T-helper 1 cell treated with Interleukin-12 subunit alpha and Interleukin-12 subunit beta and Interleukin-4 antibody, amounts not matched to agents 30 μg/mL and 1 μg/mL, for 36 hours (primary cell): ENCODE results near the gene SLFN5.
A peak's percentile ranks its signal among the peaks of the same experiment; 100 is the strongest.
"Not testable (repeated sequence)": the region's sequence is repeated elsewhere in the genome, so short reads cannot be mapped to it uniquely, and the experiment has no call there.

ENCODE experiments used
- H3K27ac Mint-ChIP-seq: one replicate; pipeline ENCODE4 v1.8.0; 2021; ENCODE audit warnings: mild to moderate bottlenecking, mixed read lengths
- H3K27me3 Mint-ChIP-seq: one replicate; pipeline ENCODE4 v1.8.0; 2021; ENCODE audit warnings: low read depth, mixed read lengths
- H3K36me3 Mint-ChIP-seq: one replicate; pipeline ENCODE4 v1.8.0; 2021; ENCODE audit warnings: low read depth, mixed read lengths
- H3K4me1 Mint-ChIP-seq: one replicate; pipeline ENCODE4 v1.8.0; 2021; ENCODE audit warnings: low read depth, mixed read lengths
- H3K4me3 Mint-ChIP-seq: one replicate; pipeline ENCODE4 v1.8.0; 2021; ENCODE audit warnings: mild to moderate bottlenecking, moderate library complexity, mixed read lengths
- H3K9me3 Mint-ChIP-seq: one replicate; pipeline ENCODE4 v1.8.0; 2021; ENCODE audit warnings: mixed read lengths

The SLFN5 gene

GRCh38 chr17:35242805-35243560 lies at the start of gene SLFN5:
Gene SLFN5, plus strand, starts transcription at chr17:35243072. Its CDS starts 15,619 bp downstream, at chr17:35258691.
- peaks cover 59% of the 10 kb centered on the region for H3K36me3 Mint-ChIP-seq
- H3K4me3 Mint-ChIP-seq = peak within 1 kb of the TSS; percentile 100
- no peaks in the 10 kb centered on the region for H3K9me3 Mint-ChIP-seq
- peaks cover 53% of the 10 kb centered on the region for H3K4me1 Mint-ChIP-seq
- H3K27ac Mint-ChIP-seq = peak within 1 kb of the TSS; percentile 98
- no peaks in the 10 kb centered on the region for H3K27me3 Mint-ChIP-seq

GRCh38 chr17:35194001-35194400 lies 48.9 kb upstream of the SLFN5 start, which contains the start of gene SLC35G3:
Gene SLC35G3, minus strand, starts transcription at chr17:35194393. Its CDS starts 86 bp downstream, at chr17:35194307.
- H3K4me3 Mint-ChIP-seq, H3K27ac Mint-ChIP-seq, H3K27me3 Mint-ChIP-seq: not testable (repeated sequence)

DNA sequence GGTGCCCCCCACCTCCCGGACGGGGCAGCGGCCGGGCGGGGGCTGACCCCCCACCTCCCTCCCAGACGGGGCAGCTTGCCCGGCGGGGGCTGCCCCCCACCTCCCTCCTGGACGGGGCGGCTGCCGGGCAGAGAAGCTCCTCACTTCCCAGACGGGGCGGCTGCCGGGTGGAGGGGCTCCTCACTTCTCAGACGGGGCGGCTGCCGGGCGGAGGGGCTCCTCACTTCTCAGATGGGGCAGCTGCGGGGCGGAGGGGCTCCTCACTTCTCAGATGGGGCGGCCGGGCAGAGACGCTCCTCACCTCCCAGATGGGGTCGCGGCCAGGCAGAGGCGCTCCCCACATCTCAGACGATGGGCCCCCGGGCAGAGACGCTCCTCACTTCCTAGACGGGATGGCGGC lies 47.8 kb upstream of the SLFN5 start:
- not testable (repeated sequence) for H3K4me1 Mint-ChIP-seq, H3K27ac Mint-ChIP-seq, H3K27me3 Mint-ChIP-seq, H3K4me3 Mint-ChIP-seq
- H3K36me3 Mint-ChIP-seq = peaks cover 12% of the 10 kb centered on the region
- peaks cover 29% of the 10 kb centered on the region for H3K9me3 Mint-ChIP-seq

More at GRCh38 chr17:35194001-35194400, 48.9 kb upstream of the SLFN5 start, which contains the start of gene SLC35G3:
- H3K36me3 Mint-ChIP-seq = not testable (repeated sequence)
- Mint-ChIP-seq H3K4me1 (peaks cover 10% of the 10 kb centered on the region), H3K9me3 (peaks cover 20% of the 10 kb centered on the region)

DNA sequence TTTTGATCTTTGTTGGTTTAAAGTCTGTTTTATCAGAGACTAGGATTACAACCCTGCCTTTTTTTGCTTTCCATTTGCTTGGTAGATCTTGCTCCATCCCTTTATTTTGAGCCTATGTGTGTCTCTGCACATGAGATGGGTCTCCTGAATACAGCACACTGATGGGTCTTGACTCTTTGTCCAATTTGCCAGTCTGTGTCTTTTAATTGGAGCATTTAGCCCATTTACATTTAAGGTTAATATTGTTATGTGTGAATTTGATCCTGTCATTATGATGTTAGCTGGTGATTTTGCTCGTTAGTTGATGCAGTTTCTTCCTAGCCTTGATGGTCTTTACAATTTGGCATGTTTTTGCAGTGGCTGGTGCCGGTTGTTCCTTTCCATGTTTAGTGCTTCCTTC lies 40.3 kb upstream of the SLFN5 start:
- not testable (repeated sequence) for H3K27ac Mint-ChIP-seq, H3K4me1 Mint-ChIP-seq, H3K27me3 Mint-ChIP-seq, H3K4me3 Mint-ChIP-seq
- H3K9me3 Mint-ChIP-seq = peaks cover 41% of the 10 kb centered on the region
- H3K36me3 Mint-ChIP-seq = peaks cover 32% of the 10 kb centered on the region

DNA sequence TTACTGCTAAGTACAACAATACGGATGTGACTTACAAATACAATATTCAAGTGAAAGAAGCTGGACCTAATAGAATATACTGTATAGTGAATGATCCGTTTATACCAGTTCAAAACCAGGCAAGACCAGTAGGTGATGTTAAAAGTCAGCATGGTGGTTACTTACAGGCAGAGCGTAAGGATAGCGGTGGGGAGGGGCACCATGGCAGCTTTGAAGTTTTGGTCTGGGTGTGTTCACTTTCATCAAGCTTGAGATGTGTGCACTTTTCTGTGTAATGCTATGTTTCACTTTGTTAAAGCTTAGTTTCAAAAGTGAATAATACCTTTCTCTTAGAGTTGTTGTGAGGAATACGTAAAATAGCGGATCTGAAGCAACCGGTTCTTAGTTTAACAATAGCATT lies 32.1 kb upstream of the SLFN5 start:
- peaks cover 9% of the 10 kb centered on the region for H3K9me3 Mint-ChIP-seq
- peaks cover 18% of the 10 kb centered on the region for H3K36me3 Mint-ChIP-seq
- peak overlapping the region; percentile 53 for H3K27ac Mint-ChIP-seq
- H3K4me3 Mint-ChIP-seq = no peak overlapping the region
- H3K27me3 Mint-ChIP-seq = no peaks in the 10 kb centered on the region
- peaks cover 49% of the 10 kb centered on the region for H3K4me1 Mint-ChIP-seq

DNA sequence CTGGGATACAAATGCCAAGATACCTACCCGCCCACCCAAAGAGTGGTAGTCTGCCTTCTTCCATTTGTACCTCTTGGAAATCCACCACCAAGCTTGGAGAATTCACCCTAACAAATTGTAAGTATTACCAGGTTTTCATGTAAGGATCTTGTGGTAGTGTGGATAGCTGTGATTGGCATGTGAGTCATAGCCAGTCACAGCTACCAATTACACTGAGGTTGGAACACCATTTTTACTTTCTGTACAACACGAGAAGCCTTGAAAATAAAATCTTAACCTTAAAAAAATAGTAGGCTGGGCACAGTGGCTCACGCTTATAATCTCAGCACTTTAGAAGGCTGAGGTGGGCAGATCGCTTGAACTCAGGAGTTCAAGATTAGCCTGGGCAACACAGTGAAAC lies 30.2 kb upstream of the SLFN5 start:
- Mint-ChIP-seq H3K4me3 (peak overlapping the region; percentile 85), H3K27ac (peak overlapping the region; percentile 95), H3K27me3 (no peaks in the 10 kb centered on the region), H3K4me1 (peaks cover 60% of the 10 kb centered on the region), H3K9me3 (peaks cover 5% of the 10 kb centered on the region), H3K36me3 (peaks cover 20% of the 10 kb centered on the region)

- Mint-ChIP-seq H3K4me1 (peaks cover 64% of the 10 kb centered on the region), H3K9me3 (peaks cover 5% of the 10 kb centered on the region), H3K27ac (peak overlapping the region; percentile 95), H3K36me3 (peaks cover 22% of the 10 kb centered on the region), H3K27me3 (no peaks in the 10 kb centered on the region), H3K4me3 (peak overlapping the region; percentile 85)
Observed at GRCh38 chr17:35213412-35213940, 29.4 kb upstream of the SLFN5 start.

DNA sequence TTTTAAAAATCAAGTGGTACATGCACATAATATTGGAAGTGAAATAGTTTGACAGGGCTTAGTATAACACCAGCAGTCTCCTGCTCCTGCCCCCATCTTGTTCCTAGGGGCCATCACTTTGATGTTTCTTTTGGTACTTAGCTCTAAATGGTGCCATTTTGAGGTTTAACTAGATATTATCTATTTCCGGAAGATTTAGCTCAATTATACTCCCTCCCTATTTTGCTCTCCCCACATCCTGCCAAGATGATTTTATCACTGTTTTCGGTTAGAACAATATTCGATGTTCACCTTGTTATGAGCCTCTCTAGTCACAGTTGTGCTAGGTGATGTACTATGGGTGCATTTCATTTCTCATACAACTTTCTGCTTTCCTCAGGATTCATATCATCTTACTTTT lies 28.7 kb upstream of the SLFN5 start:
- peaks cover 20% of the 10 kb centered on the region for H3K36me3 Mint-ChIP-seq
- H3K27me3 Mint-ChIP-seq = no peaks in the 10 kb centered on the region
- peak overlapping the region; percentile 95 for H3K27ac Mint-ChIP-seq
- H3K4me1 Mint-ChIP-seq = peaks cover 71% of the 10 kb centered on the region
- peak overlapping the region; percentile 85 for H3K4me3 Mint-ChIP-seq
- peaks cover 5% of the 10 kb centered on the region for H3K9me3 Mint-ChIP-seq

DNA sequence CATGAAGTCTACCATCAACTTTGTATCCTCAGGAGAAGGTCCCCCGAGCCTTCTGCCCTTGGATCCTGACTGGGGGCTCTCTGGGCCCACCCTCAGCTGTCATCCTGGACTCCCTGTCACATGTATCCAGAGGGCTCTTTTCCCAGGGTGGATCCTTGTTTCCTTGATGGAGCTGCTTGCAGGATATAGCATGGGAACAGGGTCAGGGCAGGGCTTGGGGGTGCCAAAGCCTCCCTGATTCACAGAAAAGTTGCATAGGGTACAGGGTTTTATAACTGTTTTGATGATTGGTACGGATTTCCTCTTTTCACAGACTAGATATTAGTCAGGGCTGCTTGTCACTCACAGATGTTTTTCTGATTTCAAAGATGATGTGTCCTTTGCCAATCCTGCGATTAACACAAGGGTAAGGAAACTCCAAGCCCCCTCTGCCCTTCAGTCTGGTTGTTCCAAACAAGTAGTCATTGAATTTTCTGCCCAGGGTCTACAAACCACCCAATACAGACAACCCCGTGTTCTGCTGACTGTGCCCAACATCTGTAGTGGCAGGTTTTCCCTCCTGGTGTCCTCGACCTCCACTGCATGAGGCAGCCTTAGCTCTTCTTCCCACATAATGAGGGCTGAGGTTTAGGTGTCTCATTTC lies 28.1 kb upstream of the SLFN5 start:
- H3K4me3 Mint-ChIP-seq = peak overlapping the region; percentile 85
- peak overlapping the region; percentile 95 for H3K27ac Mint-ChIP-seq
- H3K4me1 Mint-ChIP-seq = peaks cover 70% of the 10 kb centered on the region
- H3K36me3 Mint-ChIP-seq = peaks cover 20% of the 10 kb centered on the region
- no peaks in the 10 kb centered on the region for H3K27me3 Mint-ChIP-seq
- H3K9me3 Mint-ChIP-seq = peaks cover under 1% of the 10 kb centered on the region

DNA sequence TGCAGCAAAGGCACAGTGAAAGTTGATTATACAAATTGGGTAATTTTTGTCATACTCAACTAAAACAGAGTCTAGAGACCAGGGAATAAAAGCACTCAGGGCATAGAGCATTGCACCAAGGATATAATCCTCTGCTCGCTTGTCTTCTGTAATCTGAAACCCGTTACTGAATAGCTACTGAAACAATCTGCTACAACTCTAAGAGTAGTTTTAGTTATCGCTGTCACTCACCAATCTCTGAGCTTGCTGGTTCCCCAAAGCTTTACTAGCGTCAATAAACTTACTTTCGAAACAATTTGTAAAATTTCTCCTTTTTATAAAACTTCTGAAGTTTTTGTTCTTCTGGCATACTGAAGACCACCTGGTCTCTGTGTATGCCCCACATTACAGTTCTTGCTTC lies 25.8 kb upstream of the SLFN5 start:
- peak overlapping the region; percentile 14 for H3K4me3 Mint-ChIP-seq
- H3K4me1 Mint-ChIP-seq = peaks cover 69% of the 10 kb centered on the region
- no peaks in the 10 kb centered on the region for H3K27me3 Mint-ChIP-seq
- peaks cover 11% of the 10 kb centered on the region for H3K9me3 Mint-ChIP-seq
- peaks cover 22% of the 10 kb centered on the region for H3K36me3 Mint-ChIP-seq
- H3K27ac Mint-ChIP-seq = peak overlapping the region; percentile 58

GRCh38 chr17:35218915-35219314 lies 24.0 kb upstream of the SLFN5 start:
- peaks cover 22% of the 10 kb centered on the region for H3K36me3 Mint-ChIP-seq
- H3K27ac Mint-ChIP-seq = peak overlapping the region; percentile 95
- no peaks in the 10 kb centered on the region for H3K27me3 Mint-ChIP-seq
- peaks cover 18% of the 10 kb centered on the region for H3K9me3 Mint-ChIP-seq
- peak overlapping the region; percentile 73 for H3K4me3 Mint-ChIP-seq
- H3K4me1 Mint-ChIP-seq = peaks cover 52% of the 10 kb centered on the region

- peaks cover 21% of the 10 kb centered on the region for H3K36me3 Mint-ChIP-seq
- H3K27ac Mint-ChIP-seq = no peak overlapping the region
Observed at GRCh38 chr17:35222452-35222851, 20.4 kb upstream of the SLFN5 start.

DNA sequence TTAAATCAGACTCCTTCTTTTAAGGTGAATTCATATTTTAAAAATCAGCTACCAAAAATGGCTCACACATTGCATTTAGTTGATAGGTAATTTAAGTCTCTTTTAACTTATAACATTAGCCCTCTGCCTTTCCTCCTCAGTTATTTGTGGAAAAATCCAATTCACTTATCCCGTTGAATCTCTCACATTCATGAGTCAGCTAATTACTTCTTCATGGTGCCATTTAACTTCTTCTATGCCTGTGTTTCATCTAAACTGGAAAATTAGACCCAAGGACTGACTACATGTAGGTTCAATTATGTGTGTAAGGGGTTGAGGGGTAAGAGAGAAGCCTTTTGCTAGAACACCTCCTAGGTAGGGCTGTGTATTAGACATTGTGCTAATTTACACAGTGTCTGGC lies 18.4 kb upstream of the SLFN5 start:
- Mint-ChIP-seq H3K27me3 (no peaks in the 10 kb centered on the region), H3K9me3 (peaks cover 31% of the 10 kb centered on the region), H3K27ac (no peak overlapping the region), H3K4me3 (no peak overlapping the region), H3K36me3 (peaks cover 23% of the 10 kb centered on the region), H3K4me1 (peaks cover 19% of the 10 kb centered on the region)

More at GRCh38 chr17:35222452-35222851, 20.4 kb upstream of the SLFN5 start:
- no peaks in the 10 kb centered on the region for H3K27me3 Mint-ChIP-seq
- peaks cover 27% of the 10 kb centered on the region for H3K9me3 Mint-ChIP-seq
- H3K4me3 Mint-ChIP-seq = no peak overlapping the region
- peaks cover 28% of the 10 kb centered on the region for H3K4me1 Mint-ChIP-seq

- Mint-ChIP-seq H3K36me3 (peaks cover 28% of the 10 kb centered on the region), H3K27ac (no peak overlapping the region), H3K4me3 (no peak overlapping the region), H3K4me1 (peaks cover 14% of the 10 kb centered on the region), H3K27me3 (no peaks in the 10 kb centered on the region), H3K9me3 (peaks cover 33% of the 10 kb centered on the region)
Observed at GRCh38 chr17:35227546-35227945, 15.3 kb upstream of the SLFN5 start.

GRCh38 chr17:35229638-35230037 lies 13.2 kb upstream of the SLFN5 start:
- no peaks in the 10 kb centered on the region for H3K27me3 Mint-ChIP-seq
- H3K27ac Mint-ChIP-seq = peak overlapping the region; percentile 17
- peaks cover 17% of the 10 kb centered on the region for H3K4me1 Mint-ChIP-seq
- H3K36me3 Mint-ChIP-seq = peaks cover 25% of the 10 kb centered on the region
- H3K4me3 Mint-ChIP-seq = no peak overlapping the region
- H3K9me3 Mint-ChIP-seq = peaks cover 22% of the 10 kb centered on the region
